KMS-11 (cell line): ENCODE measurements around the gene AHRR.

Experiments used
- H2AFZ ChIP-seq: fragments of 200-600 bp; sonication (generic); 2 replicates; pipeline ENCODE4 v1.6.1; 2016; ENCODE audit warnings: antibody characterized with exemption, mixed run types, low read depth
- H3K27ac ChIP-seq: fragments of 200-600 bp; sonication (generic); 2 replicates; pipeline ENCODE4 v1.6.1; 2016; ENCODE audit warnings: mild to moderate bottlenecking, mixed run types
- H3K27me3 ChIP-seq: fragments of 200-600 bp; sonication (generic); 2 replicates; pipeline ENCODE4 v1.6.1; 2017; ENCODE audit warnings: mild to moderate bottlenecking, low read depth, mixed run types, moderate library complexity; ENCODE audit not compliant: insufficient read depth
- H3K36me3 ChIP-seq: fragments of 200-600 bp; sonication (generic); 2 replicates; pipeline ENCODE4 v1.6.1; 2017; ENCODE audit warnings: mild to moderate bottlenecking, mixed run types; ENCODE audit not compliant: insufficient read depth
- H3K4me1 ChIP-seq: fragments of 200-600 bp; sonication (generic); 2 replicates; pipeline ENCODE4 v1.6.1; 2016; ENCODE audit warnings: mild to moderate bottlenecking, low read depth, mixed run types; ENCODE audit not compliant: poor library complexity, severe bottlenecking
- H3K4me2 ChIP-seq: fragments of 200-600 bp; sonication (generic); 2 replicates; pipeline ENCODE4 v1.7.0; 2016; ENCODE audit warnings: mild to moderate bottlenecking, mixed run types
- H3K4me3 ChIP-seq: fragments of 200-600 bp; sonication (generic); IDR thresholded peaks from 2 replicates; pipeline ENCODE4 v1.6.1; 2017; ENCODE audit warnings: low read depth, low read length, mixed read lengths; ENCODE audit not compliant: insufficient read depth
- H3K79me2 ChIP-seq: fragments of 200-600 bp; sonication (generic); 2 replicates; pipeline ENCODE4 v1.6.1; 2016; ENCODE audit warnings: low read depth, mixed run types; ENCODE audit not compliant: insufficient read depth
- H3K9ac ChIP-seq: fragments of 200-600 bp; sonication (generic); 2 replicates; pipeline ENCODE4 v1.6.1; 2016; ENCODE audit warnings: mild to moderate bottlenecking, mixed run types
- H4K20me1 ChIP-seq: fragments of 200-600 bp; sonication (generic); 2 replicates; pipeline ENCODE4 v1.6.1; 2016; ENCODE audit warnings: mild to moderate bottlenecking, mixed run types; ENCODE audit not compliant: insufficient read depth
- TF ChIP-seq, protein P1 (sequence below): fragments of 200-600 bp; sonication (generic); conservative IDR thresholded peaks from 2 replicates; pipeline ENCODE4 v1.6.1; 2017; ENCODE audit warnings: low read depth, mild to moderate bottlenecking, antibody characterized with exemption, low read length, moderate library complexity, mixed read lengths

Gene AHRR

DNA sequence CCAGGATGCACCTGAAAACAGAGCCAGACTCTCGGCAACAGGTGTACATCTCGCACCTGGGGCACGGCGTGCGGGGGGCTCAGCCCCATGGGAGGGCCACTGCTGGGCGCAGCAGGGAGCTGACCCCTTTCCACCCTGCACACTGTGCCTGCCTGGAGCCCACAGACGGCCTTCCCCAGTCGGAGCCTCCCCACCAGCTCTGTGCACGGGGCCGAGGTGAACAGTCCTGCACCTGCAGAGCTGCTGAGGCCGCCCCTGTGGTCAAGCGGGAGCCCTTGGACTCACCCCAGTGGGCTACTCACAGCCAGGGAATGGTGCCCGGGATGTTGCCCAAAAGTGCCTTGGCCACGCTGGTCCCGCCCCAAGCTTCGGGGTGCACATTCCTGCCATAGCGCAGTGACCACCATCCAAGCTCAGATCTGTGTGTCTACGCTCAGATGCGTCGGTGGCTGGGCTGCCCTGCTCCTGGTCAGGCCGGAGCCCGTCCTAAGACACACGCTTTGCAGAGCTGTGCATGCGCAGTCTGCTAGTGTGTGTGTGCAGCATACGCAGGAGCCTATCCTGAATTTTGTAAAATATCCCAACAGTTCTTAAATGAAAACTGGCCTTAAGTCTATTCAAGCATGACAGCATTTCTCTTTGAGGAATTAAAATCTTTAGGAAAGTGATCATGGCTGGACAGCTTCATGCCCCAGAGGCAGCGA is 113.1 kb downstream of the AHRR start:
- Histone ChIP-seq H3K4me3 (no peak overlapping the region), H3K79me2 (no peaks in the 10 kb centered on the region), H3K4me1 (no peaks in the 10 kb centered on the region), H3K27ac (no peak overlapping the region), H2AFZ (no peak overlapping the region), H3K9ac (no peak overlapping the region), H3K27me3 (no peaks in the 10 kb centered on the region), H4K20me1 (no peaks in the 10 kb centered on the region), H3K4me2 (no peak overlapping the region), H3K36me3 (no peaks in the 10 kb centered on the region)
- TF ChIP-seq, protein P1, sequence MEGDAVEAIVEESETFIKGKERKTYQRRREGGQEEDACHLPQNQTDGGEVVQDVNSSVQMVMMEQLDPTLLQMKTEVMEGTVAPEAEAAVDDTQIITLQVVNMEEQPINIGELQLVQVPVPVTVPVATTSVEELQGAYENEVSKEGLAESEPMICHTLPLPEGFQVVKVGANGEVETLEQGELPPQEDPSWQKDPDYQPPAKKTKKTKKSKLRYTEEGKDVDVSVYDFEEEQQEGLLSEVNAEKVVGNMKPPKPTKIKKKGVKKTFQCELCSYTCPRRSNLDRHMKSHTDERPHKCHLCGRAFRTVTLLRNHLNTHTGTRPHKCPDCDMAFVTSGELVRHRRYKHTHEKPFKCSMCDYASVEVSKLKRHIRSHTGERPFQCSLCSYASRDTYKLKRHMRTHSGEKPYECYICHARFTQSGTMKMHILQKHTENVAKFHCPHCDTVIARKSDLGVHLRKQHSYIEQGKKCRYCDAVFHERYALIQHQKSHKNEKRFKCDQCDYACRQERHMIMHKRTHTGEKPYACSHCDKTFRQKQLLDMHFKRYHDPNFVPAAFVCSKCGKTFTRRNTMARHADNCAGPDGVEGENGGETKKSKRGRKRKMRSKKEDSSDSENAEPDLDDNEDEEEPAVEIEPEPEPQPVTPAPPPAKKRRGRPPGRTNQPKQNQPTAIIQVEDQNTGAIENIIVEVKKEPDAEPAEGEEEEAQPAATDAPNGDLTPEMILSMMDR = no peak

DNA sequence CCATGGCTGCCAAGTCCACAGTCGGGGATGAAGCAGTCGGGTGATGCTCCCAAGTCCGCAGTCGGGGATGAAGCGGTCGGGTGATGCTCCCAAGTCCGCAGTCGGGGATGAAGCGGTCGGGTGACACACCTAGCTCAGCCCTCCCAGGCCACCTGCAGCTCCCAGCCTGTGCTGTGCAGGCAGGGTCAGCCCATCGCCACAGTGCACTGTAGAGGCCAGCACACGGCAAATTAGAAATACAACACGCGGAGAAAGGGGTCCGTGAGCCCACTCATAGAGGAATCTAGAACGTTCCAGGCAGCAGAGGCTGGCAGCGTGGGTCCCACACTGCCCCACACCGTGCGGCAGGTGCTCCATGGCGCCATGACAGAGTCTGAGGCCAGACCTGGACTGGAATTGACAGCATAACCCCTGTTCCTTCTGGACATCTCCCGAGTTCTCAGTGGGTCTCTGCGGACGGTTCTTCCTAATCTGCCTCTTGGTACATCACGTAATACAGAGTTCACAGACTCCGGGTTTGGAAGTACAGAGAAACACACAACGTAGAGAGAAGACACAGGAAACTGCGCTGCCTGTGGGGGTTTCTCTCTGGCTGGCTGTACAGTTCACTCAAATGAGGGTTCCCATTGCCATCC is 113.8 kb downstream of the AHRR start:
- H3K27me3 ChIP-seq = no peaks in the 10 kb centered on the region
- H4K20me1 ChIP-seq = no peaks in the 10 kb centered on the region
- H3K36me3 ChIP-seq = no peaks in the 10 kb centered on the region
- H2AFZ ChIP-seq = no peak overlapping the region
- no peak overlapping the region for H3K4me3 ChIP-seq
- no peaks in the 10 kb centered on the region for H3K4me1 ChIP-seq
- TF ChIP-seq, protein P1 = no peak
- no peaks in the 10 kb centered on the region for H3K79me2 ChIP-seq
- no peak overlapping the region for H3K27ac ChIP-seq
- H3K9ac ChIP-seq = no peak overlapping the region
- H3K4me2 ChIP-seq = no peak overlapping the region

DNA sequence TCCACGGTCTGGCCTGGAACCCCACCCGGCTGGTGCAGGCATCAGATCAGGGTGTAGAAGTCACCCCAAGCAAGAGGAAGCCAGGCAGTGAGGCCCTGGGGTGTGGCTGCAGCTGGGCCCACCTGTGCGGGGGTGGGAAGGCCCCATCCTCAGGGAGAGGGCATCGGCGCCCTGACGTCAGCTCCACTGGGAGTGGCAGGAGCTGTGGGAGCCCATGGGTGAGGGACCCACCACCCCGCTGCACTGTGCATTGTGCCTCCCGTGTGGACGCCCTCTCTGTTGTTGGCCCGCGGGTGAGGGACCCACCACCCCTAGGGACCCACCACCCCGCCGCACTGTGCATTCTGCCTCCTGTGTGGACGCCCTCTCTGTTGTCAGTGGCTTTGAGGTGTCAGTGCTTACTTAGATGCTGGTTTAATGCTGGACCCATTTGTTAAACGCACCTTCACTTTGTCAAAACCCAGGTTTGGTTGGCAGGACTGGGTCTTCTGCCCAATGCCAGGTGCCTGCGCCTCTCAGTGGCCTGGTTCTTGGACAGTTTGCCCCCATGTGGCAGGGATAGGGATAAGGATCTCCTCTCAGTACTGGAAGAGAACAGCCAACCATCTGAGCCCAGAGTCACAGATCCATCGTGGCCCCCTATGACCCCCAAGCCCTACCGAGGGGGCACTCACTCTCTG is 114.6 kb downstream of the AHRR start:
- no peaks in the 10 kb centered on the region for H4K20me1 ChIP-seq
- no peak overlapping the region for H2AFZ ChIP-seq
- H3K4me2 ChIP-seq = no peak overlapping the region
- H3K9ac ChIP-seq = no peak overlapping the region
- no peaks in the 10 kb centered on the region for H3K79me2 ChIP-seq
- H3K36me3 ChIP-seq = no peaks in the 10 kb centered on the region
- TF ChIP-seq, protein P1 = 0 out of 2 replicates have a peak, but pooled peaks have one; percentile 24
- H3K27ac ChIP-seq = no peak overlapping the region
- H3K4me1 ChIP-seq = no peaks in the 10 kb centered on the region
- no peak overlapping the region for H3K4me3 ChIP-seq
- H3K27me3 ChIP-seq = no peaks in the 10 kb centered on the region

DNA sequence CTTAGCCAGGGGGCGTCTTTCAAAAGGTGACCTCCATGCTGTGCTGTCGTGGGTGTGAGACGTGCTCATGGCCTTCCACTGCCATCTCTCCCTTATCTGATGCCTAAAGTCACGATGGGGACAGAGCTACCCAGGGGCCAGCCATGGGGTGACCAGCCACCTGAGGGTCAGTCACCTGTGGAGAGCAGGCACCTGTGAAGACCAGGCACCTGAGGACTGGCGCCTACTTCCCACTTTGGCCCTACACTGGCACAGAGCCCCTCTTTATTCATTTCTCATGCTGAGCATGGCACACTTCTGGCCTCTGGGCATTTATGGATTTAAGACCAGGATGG is 115.1 kb downstream of the AHRR start:
- Histone ChIP-seq H3K36me3 (no peaks in the 10 kb centered on the region), H3K27me3 (no peaks in the 10 kb centered on the region), H3K4me3 (no peak overlapping the region), H2AFZ (no peak overlapping the region), H3K4me2 (no peak overlapping the region), H3K9ac (no peak overlapping the region), H3K79me2 (no peaks in the 10 kb centered on the region), H3K27ac (no peak overlapping the region), H3K4me1 (no peaks in the 10 kb centered on the region), H4K20me1 (no peaks in the 10 kb centered on the region)
- TF ChIP-seq, protein P1 = no peak
